GM12878 (cell line): ENCODE measurements around the gene CTNS. TPM values are rescaled to one million over a fixed set of nuclear protein-coding genes. Genes with fewer than 3 reads are reported as not detected.

ENCODE experiments used
- ATAC-seq: fragments of 200-7000 bp; cut with Tn5 transposase; 3 replicates; pipeline ENCODE4 v1.9.1; 2020; ENCODE audit warnings: mild to moderate bottlenecking, moderate library complexity
- BruUV-seq: library from RNA; stranded (reverse); fragments of 400-500 nt; replicated peaks from 2 replicates; lab custom pipeline; 2021; lab: Mats Ljungman, UMichigan
- CTCF ChIA-PET: fragments of 300-600 bp; sonication (Branson Sonifier 250); formaldehyde crosslinking; extraction: SDS; loops from one replicate; lab custom pipeline; 2021; ENCODE audit warnings: inconsistent platforms; lab: Yijun Ruan, JAX
- POLR2A ChIA-PET: fragments of 350-600 bp; formaldehyde crosslinking; extraction: SDS; loops from one replicate; lab custom pipeline; 2021; ENCODE audit warnings: inconsistent platforms; lab: Charles Lee
- RAD21 ChIA-PET: fragments of 300-600 bp; sonication (Branson Sonifier 250); formaldehyde crosslinking; loops from one replicate; lab custom pipeline; 2023; ENCODE audit warnings: antibody characterized with exemption; ENCODE audit not compliant: unreplicated experiment; lab: Charles Lee
- SMC1A ChIA-PET: fragments of 300-600 bp; sonication (Branson Sonifier 250); formaldehyde crosslinking; loops from one replicate; lab custom pipeline; 2023; ENCODE audit not compliant: unreplicated experiment, uncharacterized antibody; lab: Charles Lee
- DNase-seq: peaks from one replicate; pipeline ENCODE4 v3.0.0-alpha.2; 2011; ENCODE audit warnings: low read depth, low spot score
- FAIRE-seq: peaks from 3 replicates; lab custom pipeline; 2011; peaks lifted over from hg19 to GRCh38; lab: Jason Lieb, UNC
- H2AFZ ChIP-seq: 2 replicates; pipeline ENCODE4 v1.6.0; 2011; ENCODE audit warnings: low read depth, low read length, control low read depth; ENCODE audit not compliant: control insufficient read depth
- H3K27ac ChIP-seq: 2 replicates; pipeline ENCODE4 v1.5.1; 2011; ENCODE audit warnings: control low read depth; ENCODE audit not compliant: control insufficient read depth, insufficient read depth
- H3K27me3 ChIP-seq, 2 experiments: replicated peaks in 1 of 2; 2 replicates each; pipeline versions ENCODE4 v1.6.0 to v1.6.1; 2011; ENCODE audit warnings: low read length in 1 of 2; ENCODE audit not compliant: control insufficient read depth in 2 of 2, insufficient read depth in 2 of 2
- H3K36me3 ChIP-seq, 2 experiments: 2 replicates each; pipeline ENCODE4 v1.5.1; 2011; ENCODE audit warnings: low read length in 1 of 2; ENCODE audit not compliant: control insufficient read depth in 2 of 2, insufficient read depth in 2 of 2
- H3K4me1 ChIP-seq: 2 replicates; pipeline ENCODE4 v1.6.1; 2011; ENCODE audit warnings: mild to moderate bottlenecking, low read length, moderate library complexity, mixed read lengths; ENCODE audit not compliant: control insufficient read depth, insufficient read depth
- H3K4me2 ChIP-seq: 2 replicates; pipeline ENCODE4 v1.6.0; 2011; ENCODE audit warnings: control low read depth; ENCODE audit not compliant: control insufficient read depth, insufficient read depth
- H3K4me3 ChIP-seq: fragments of 200-600 bp; sonication (generic); 2 replicates; pipeline ENCODE4 v1.5.1; 2016
- H3K79me2 ChIP-seq: 2 replicates; pipeline ENCODE4 v1.6.0; 2011; ENCODE audit warnings: low read length; ENCODE audit not compliant: control insufficient read depth, insufficient read depth
- H3K9ac ChIP-seq: 2 replicates; pipeline ENCODE4 v1.8.0; 2011; ENCODE audit warnings: low read length, control low read depth, mixed read lengths; ENCODE audit not compliant: control insufficient read depth, insufficient read depth
- H3K9me3 ChIP-seq: replicated peaks from 3 replicates; pipeline ENCODE4 v1.5.1; 2011; ENCODE audit warnings: mild to moderate bottlenecking, low read length; ENCODE audit not compliant: control insufficient read depth, insufficient read depth
- H4K20me1 ChIP-seq: 2 replicates; pipeline ENCODE4 v1.6.0; 2011; ENCODE audit not compliant: control insufficient read depth, insufficient read depth
- BACH1 ChIP-seq: fragments of 450-650 bp; IDR thresholded peaks from 2 replicates; pipeline ENCODE4 v1.6.1; 2017; ENCODE audit warnings: mild to moderate bottlenecking, borderline replicate concordance
- BCL11A ChIP-seq: IDR thresholded peaks from 2 replicates; pipeline ENCODE4 v1.6.1; 2011; ENCODE audit warnings: low read depth, low read length
- E4F1 ChIP-seq: fragments of 450-650 bp; IDR thresholded peaks from 2 replicates; pipeline ENCODE4 v1.6.1; 2018; ENCODE audit warnings: borderline replicate concordance, mild to moderate bottlenecking; ENCODE audit not compliant: partially characterized antibody
- FOXM1 ChIP-seq: IDR thresholded peaks from 2 replicates; pipeline ENCODE4 v1.6.1; 2012; ENCODE audit warnings: low read depth, mild to moderate bottlenecking, inconsistent platforms, low read length, moderate library complexity
- IRF5 ChIP-seq: fragments of 450-650 bp; IDR thresholded peaks from 2 replicates; pipeline ENCODE4 v1.6.1; 2017; ENCODE audit warnings: borderline replicate concordance
- KDM1A ChIP-seq: fragments of 200-600 bp; sonication (generic); IDR thresholded peaks from 2 replicates; pipeline ENCODE4 v1.6.1; 2016; ENCODE audit warnings: borderline replicate concordance
- KLF5 ChIP-seq: fragments of 450-650 bp; IDR thresholded peaks from 2 replicates; pipeline ENCODE4 v1.6.1; 2014; ENCODE audit warnings: mild to moderate bottlenecking; ENCODE audit not compliant: partially characterized antibody
- PAX8 ChIP-seq: fragments of 450-650 bp; IDR thresholded peaks from 2 replicates; pipeline ENCODE4 v1.6.1; 2017; ENCODE audit warnings: mild to moderate bottlenecking, moderate library complexity
- POLR2AphosphoS2 ChIP-seq: IDR thresholded peaks from 2 replicates; pipeline ENCODE4 v1.6.1; 2011; ENCODE audit warnings: low read depth, mild to moderate bottlenecking, low read length, improper control_type of control experiment, moderate library complexity
- RELB ChIP-seq: fragments of 450-650 bp; IDR thresholded peaks from 2 replicates; pipeline ENCODE4 v1.6.1; 2017; ENCODE audit warnings: low read depth, mild to moderate bottlenecking, moderate library complexity
- SREBF2 ChIP-seq: IDR thresholded peaks from 2 replicates; pipeline ENCODE4 v1.6.1; 2012; ENCODE audit warnings: mild to moderate bottlenecking, low read length
- ZNF687 ChIP-seq: fragments of 450-650 bp; IDR thresholded peaks from 2 replicates; pipeline ENCODE4 v1.6.1; 2017; ENCODE audit warnings: mild to moderate bottlenecking, moderate library complexity
- WGBS: methylation state at CpG from one replicate; pipeline ENCODE4 v1.1.6; 2016; ENCODE audit warnings: low lambda C conversion rate; ENCODE audit not compliant: insufficient replicate concordance, insufficient coverage; ENCODE audit errors: missing lambda C conversion rate; 5-methylcytosine and 5-hydroxymethylcytosine counted together
- in situ Hi-C: fragments of 300-500 bp; cut with MboI; formaldehyde crosslinking; loops from 9 replicates; pipeline ENCODE4 v1.14.3; 2018; ENCODE audit warnings: mixed read lengths
- intact Hi-C: fragments of 100-400 bp; cut with micrococcal nuclease; formaldehyde crosslinking; loops from one replicate; pipeline ENCODE4 v1.14.2; 2022; ENCODE audit not compliant: unreplicated experiment
- polyA plus RNA-seq, 11 experiments: library from polyadenylated mRNA; depleted of rRNA in 4 of 11; unstranded in 6 of 11; stranded (reverse) in 5 of 11; fragments of >200 nt; fragmentation: Nextera tagmentation in 4 of 11; fragmentation: Illumina TruSeq in 1 of 11; extraction: Ambion mirVana in 4 of 11; extraction: Trizol in 1 of 11; gene quantifications; 1 replicate in 1 of 11; 2 replicates in 10 of 11; pipeline versions ENCODE4 v1.2.1 to v1.2.3, GENCODE V29; 2011 to 2016; ENCODE audit warnings: inconsistent platforms in 2 of 11, missing spikeins in 2 of 11, low read depth in 1 of 11
- total RNA-seq, 4 experiments: library from RNA; depleted of rRNA in 3 of 4; stranded (reverse); fragments of >200 nt in 3 of 4; fragmentation: Illumina TruSeq in 1 of 4; extraction: Trizol in 1 of 4; gene quantifications; 2 replicates each; pipeline versions ENCODE4 v1.2.1 to v1.2.3, GENCODE V29; 2013 to 2021

Gene CTNS
- total and polyA plus RNA-seq, 10 of the 15 experiments (the other 5 are each of a cell fraction or from before 2014, with no cell fraction given) = 0.92 to 10.7 (median 6.4) TPM

- TF ChIP-seq E4F1 (no peak), PAX8 (no peak), ZNF687 (no peak), FOXM1 (no peak), POLR2AphosphoS2 (no peak), KLF5 (no peak), RELB (no peak), BACH1 (no peak), BCL11A (no peak), IRF5 (no peak), KDM1A (no peak), SREBF2 (no peak)
- WGBS = 80% methylated on average over 22 of the region's 22 CpGs
Measured at GRCh38 chr17:3658784-3659449, 22.4 kb downstream of the CTNS start.

More at GRCh38 chr17:3658784-3659449, 22.4 kb downstream of the CTNS start:
- Histone ChIP-seq H3K4me3 (no peak overlapping the region), H3K4me2 (no peak overlapping the region), H3K4me1 (no peaks in the 10 kb centered on the region), H3K27ac (no peak overlapping the region), H3K79me2 (no peaks in the 10 kb centered on the region), H3K27me3 (no peaks in the 10 kb centered on the region), H2AFZ (no peak overlapping the region), H3K9me3 (no peaks in the 10 kb centered on the region), H4K20me1 (no peaks in the 10 kb centered on the region), H3K9ac (no peak overlapping the region), H3K36me3 (no peaks in the 10 kb centered on the region)
- RAD21 ChIA-PET = no interaction called here
- intact Hi-C loops = no loop called here
- in situ Hi-C loops = no loop called here
- ATAC-seq (no peak), FAIRE-seq (no peak), DNase-seq (no peak)
- SMC1A ChIA-PET = no interaction called here
- CTCF ChIA-PET = no interaction called here
- POLR2A ChIA-PET = interaction anchor here (0.5 kb wide), 1 partner anchor 113 kb away, joined by 3 read pairs; no protein-coding TSS in a partner anchor
- BruUV-seq = no TSS peak
